Psoas muscle (tissue), 8 donors: ENCODE data around the gene LPP. TPM values are rescaled to one million over a fixed set of nuclear protein-coding genes. Genes with fewer than 3 reads are reported as not detected.

ENCODE experiments used
- ATAC-seq, 4 donors: fragments of 200-7000 bp; cut with Tn5 transposase; one replicate each; pipeline ENCODE4 v1.9.1; 2020; ENCODE audit warnings: moderate library complexity in 3 of 4, mild to moderate bottlenecking in 2 of 4
- DNase-seq, 2 donors: peaks; one replicate each; pipeline ENCODE4 v3.0.0-alpha.2; 2020
- H3K27ac ChIP-seq: fragments of 200-600 bp; one replicate; pipeline ENCODE4 v1.8.0; 2022
- H3K27me3 ChIP-seq, 3 donors: fragments of 200-600 bp in 1 of 3; one replicate each; pipeline versions ENCODE4 v1.6.1 to v1.8.0; 2013 to 2022; ENCODE audit warnings: low read length in 2 of 3, mild to moderate bottlenecking in 2 of 3, moderate library complexity in 1 of 3; ENCODE audit not compliant: insufficient read depth in 3 of 3
- H3K36me3 ChIP-seq, 2 donors: fragments of 200-600 bp in 1 of 2; one replicate each; pipeline versions ENCODE4 v1.6.1 to v1.8.0; 2013 to 2022; ENCODE audit warnings: low read depth in 1 of 2, mild to moderate bottlenecking in 1 of 2, moderate library complexity in 1 of 2; ENCODE audit not compliant: insufficient read depth in 1 of 2
- H3K4me1 ChIP-seq: fragments of 200-600 bp; one replicate; pipeline ENCODE4 v1.8.0; 2022
- H3K4me3 ChIP-seq: fragments of 200-600 bp; one replicate; pipeline ENCODE4 v1.8.0; 2022; ENCODE audit warnings: mild to moderate bottlenecking
- H3K9me3 ChIP-seq: fragments of 200-600 bp; one replicate; pipeline ENCODE4 v1.8.0; 2022
- CTCF ChIP-seq: fragments of 200-600 bp; IDR thresholded peaks from one replicate; pipeline ENCODE4 v1.8.0; 2022; ENCODE audit warnings: antibody characterized with exemption
- WGBS, 3 donors: extraction: QIAGEN DNeasy Blood & Tissue Kit; methylation state at CpG; one replicate each; pipeline versions ENCODE4 v1.1.6 to v1.1.7; 2013; 5-methylcytosine and 5-hydroxymethylcytosine counted together
- intact Hi-C, 2 donors: fragments of 100-400 bp; cut with DNase I; formaldehyde crosslinking; loops; one replicate each; pipeline versions ENCODE4 v1.11.0 to v1.14.2; 2022
- long read RNA-seq, 2 donors: library from polyadenylated mRNA; unstranded; transcript quantifications; one replicate each; pipeline ENCODE4 v2.0.0, GENCODE V29; 2021
- polyA plus RNA-seq, 3 donors: library from polyadenylated mRNA; stranded (reverse); fragments of 200-250 nt; gene quantifications; one replicate each; pipeline ENCODE4 v1.2.3, GENCODE V29; 2013
- total RNA-seq, 4 donors: library from RNA; stranded (reverse); fragmentation: NEBNext Ultra II Directional in 2 of 4; extraction: Animal tissue kit (Norgen Biotek cat#: 25700) in 2 of 4; gene quantifications; one replicate each; pipeline versions ENCODE4 v1.2.1 to v1.2.4, GENCODE V29; 2021 to 2023
- donor health status: healthy with polysubstance abuse.
- donor health status: DM: no; HTN: no; CAD: no; lungs with moderate emphysema.
- donor health status: Bipolar disorder and iron deficiency.
- donor health status: healthy.
- donor health status: DM: yes; HTN: yes; CAD: no.
- donor health status: DM: no; HTN: no; CAD: no.
- donor health status: DM: no; HTN: no; CAD: no.
- donor health status: DM: yes; HTN: yes; CAD: no.

The LPP gene
- total RNA-seq, result 10 to 100 TPM; 42.8 to 80.3 (median 58.3) TPM
- polyA plus RNA-seq, result 1 to 10 TPM; 2.6 to 8.7 (median 3.1) TPM
- long read RNA-seq, donor 1, partial matches to known transcripts, result 6 of 8 reads
- long read RNA-seq, donor 1, other reads (novel, unspliced or antisense), result 2 of 8 reads
- long read RNA-seq, donor 2, partial matches to known transcripts, result 10 of 29 reads
- long read RNA-seq, donor 2, other reads (novel, unspliced or antisense), result 19 of 29 reads

- ATAC-seq, result peak; percentile 78 to 83 (median 80)
- peak; percentile 81 to 90 for DNase-seq
- Histone ChIP-seq H3K9me3 (no peaks in the 10 kb centered on the region), H3K4me3 (peak within 1 kb of the TSS; percentile 80), H3K27me3 (no peaks in the 10 kb centered on the region), H3K36me3 (no peaks in the 10 kb centered on the region), H3K4me1 (peaks cover 30% of the 10 kb centered on the region), H3K27ac (peak within 1 kb of the TSS; percentile 91)
- intact Hi-C loops, result loop anchor here (5.0 to 10.0 kb wide), 4 partner anchors 111 to 801 kb away; no protein-coding TSS in a partner anchor
- no peak for TF ChIP-seq CTCF
- 1 to 4% (median 2%) methylated on average over 30 to 66 of the region's 66 CpGs for WGBS, 3 donors
Observed at GRCh38 chr3:188154014-188154808, at the start of gene LPP. LPP (plus strand) TSS chr3:188154157; CDS start chr3:188406121, 251,964 bp downstream.

GRCh38 chr3:188106006-188106405 lies 48.0 kb upstream of the LPP start:
- Histone ChIP-seq H3K4me1 (no peaks in the 10 kb centered on the region), H3K4me3 (no peak overlapping the region), H3K27ac (no peak overlapping the region), H3K9me3 (peaks cover 5% of the 10 kb centered on the region), H3K36me3 (no peaks in the 10 kb centered on the region), H3K27me3 (no peaks in the 10 kb centered on the region)
- DNase-seq (no peak), ATAC-seq (no peak)
- no peak for TF ChIP-seq CTCF
- intact Hi-C loops, result no loop called here
- WGBS, 3 donors, result 85 to 94% (median 94%) methylated on average over 1 of the region's 1 CpG

GRCh38 chr3:188106454-188106853 lies 47.5 kb upstream of the LPP start:
- ATAC-seq, result no peak
- Histone ChIP-seq H3K27ac (no peak overlapping the region), H3K36me3 (no peaks in the 10 kb centered on the region), H3K4me3 (no peak overlapping the region), H3K27me3 (no peaks in the 10 kb centered on the region), H3K9me3 (peaks cover 1% of the 10 kb centered on the region), H3K4me1 (no peaks in the 10 kb centered on the region)
- DNase-seq, result no peak
- intact Hi-C loops, result no loop called here
- no peak for TF ChIP-seq CTCF
- WGBS, 3 donors, result 91 to 94% (median 94%) methylated on average over 5 of the region's 5 CpGs

GRCh38 chr3:188106887-188107830 lies 46.8 kb upstream of the LPP start:
- no peak for ATAC-seq
- Histone ChIP-seq H3K9me3 (no peaks in the 10 kb centered on the region), H3K27ac (no peak overlapping the region), H3K36me3 (no peaks in the 10 kb centered on the region), H3K4me1 (no peaks in the 10 kb centered on the region), H3K4me3 (no peak overlapping the region), H3K27me3 (no peaks in the 10 kb centered on the region)
- intact Hi-C loops, result no loop called here
- 67 to 68% (median 68%) methylated on average over 15 of the region's 15 CpGs for WGBS, 3 donors
- TF ChIP-seq CTCF, result no peak
- no peak for DNase-seq
